Mesendoderm (in vitro differentiated cells): Measurements from ENCODE around the gene APOM.

ENCODE experiments used
- DNase-seq: peaks from one replicate; pipeline ENCODE4 v3.0.0; 2013
- H2AK5ac ChIP-seq: 2 replicates; pipeline ENCODE4 v1.6.1; 2013; ENCODE audit warnings: low read length, inconsistent platforms
- H2BK120ac ChIP-seq: 2 replicates; pipeline ENCODE4 v1.6.1; 2013; ENCODE audit warnings: low read depth, mild to moderate bottlenecking, low read length, moderate library complexity, mixed read lengths
- H2BK15ac ChIP-seq: replicated peaks from 2 replicates; pipeline ENCODE4 v1.6.1; 2013; ENCODE audit warnings: low read depth, mild to moderate bottlenecking, moderate library complexity
- H2BK5ac ChIP-seq: 2 replicates; pipeline ENCODE4 v1.6.1; 2013; ENCODE audit warnings: low read length, inconsistent platforms
- H3K18ac ChIP-seq: 2 replicates; pipeline ENCODE4 v1.6.1; 2013; ENCODE audit warnings: mild to moderate bottlenecking, low read length, mixed read lengths
- H3K23ac ChIP-seq: one replicate; pipeline ENCODE4 v1.6.1; 2013; ENCODE audit warnings: low read length
- H3K27ac ChIP-seq: 2 replicates; pipeline ENCODE4 v1.5.1; 2013; ENCODE audit warnings: low read depth, mild to moderate bottlenecking, inconsistent platforms, low read length, moderate library complexity
- H3K27me3 ChIP-seq: 2 replicates; pipeline ENCODE4 v1.6.1; 2013; ENCODE audit warnings: low read length, control low read depth, mild to moderate bottlenecking, inconsistent platforms; ENCODE audit not compliant: insufficient read depth, poor library complexity
- H3K36me3 ChIP-seq: 2 replicates; pipeline ENCODE4 v1.6.1; 2013; ENCODE audit warnings: low read length, inconsistent platforms; ENCODE audit not compliant: control insufficient read depth, insufficient read depth
- H3K4ac ChIP-seq: one replicate; pipeline ENCODE4 v1.6.1; 2013; ENCODE audit warnings: low read depth, mild to moderate bottlenecking, low read length, moderate library complexity
- H3K4me1 ChIP-seq: 2 replicates; pipeline ENCODE4 v1.6.1; 2013; ENCODE audit warnings: low read depth, low read length, inconsistent platforms; ENCODE audit not compliant: control insufficient read depth
- H3K4me2 ChIP-seq: 2 replicates; pipeline ENCODE4 v1.6.1; 2013; ENCODE audit warnings: low read length
- H3K4me3 ChIP-seq: 2 replicates; pipeline ENCODE4 v1.5.1; 2013; ENCODE audit warnings: mild to moderate bottlenecking, low read length
- H3K56ac ChIP-seq: one replicate; pipeline ENCODE4 v1.6.1; 2013; ENCODE audit warnings: low read length
- H3K79me1 ChIP-seq: 2 replicates; pipeline ENCODE4 v1.6.1; 2013; ENCODE audit warnings: low read length, inconsistent platforms
- H3K79me2 ChIP-seq: 2 replicates; pipeline ENCODE4 v1.6.1; 2013; ENCODE audit warnings: mild to moderate bottlenecking, low read length; ENCODE audit not compliant: control insufficient read depth, insufficient read depth
- H3K9ac ChIP-seq: 2 replicates; pipeline ENCODE4 v1.6.1; 2013; ENCODE audit warnings: low read length, inconsistent platforms
- H4K5ac ChIP-seq: one replicate; pipeline ENCODE4 v1.6.1; 2013; ENCODE audit warnings: low read length
- H4K8ac ChIP-seq: one replicate; pipeline ENCODE4 v1.6.1; 2013; ENCODE audit warnings: low read depth, mild to moderate bottlenecking, control low read depth, low read length, moderate library complexity
- WGBS: extraction: QIAGEN DNeasy Blood & Tissue Kit; methylation state at CpG from one replicate; pipeline ENCODE4 v1.1.7; 2013; ENCODE audit warnings: low lambda C conversion rate, missing lambda C conversion rate; ENCODE audit not compliant: insufficient coverage; ENCODE audit errors: extremely low coverage; 5-methylcytosine and 5-hydroxymethylcytosine counted together

The APOM gene

GRCh38 chr6:31632279-31632946, 23.3 kb upstream of the APOM start:
- Histone ChIP-seq H2AK5ac (no peak overlapping the region), H3K36me3 (peaks cover 67% of the 10 kb centered on the region), H2BK120ac (no peak overlapping the region), H3K4ac (no peak overlapping the region), H3K23ac (no peak overlapping the region), H2BK15ac (no peak overlapping the region), H3K27me3 (no peaks in the 10 kb centered on the region), H3K4me2 (no peak overlapping the region), H3K56ac (no peak overlapping the region), H4K5ac (no peak overlapping the region), H3K27ac (no peak overlapping the region), H2BK5ac (no peak overlapping the region), H3K79me2 (peaks cover 4% of the 10 kb centered on the region), H3K79me1 (peaks cover 9% of the 10 kb centered on the region), H3K9ac (no peak overlapping the region), H3K4me1 (no peaks in the 10 kb centered on the region), H3K18ac (no peak overlapping the region), H3K4me3 (no peak overlapping the region), H4K8ac (no peak overlapping the region)
- WGBS = no CpG with 5 or more reads among the region's 26 CpGs
- no peak for DNase-seq

- Histone ChIP-seq H2BK15ac (no peak overlapping the region), H3K23ac (no peak overlapping the region), H3K4me1 (no peaks in the 10 kb centered on the region), H3K79me1 (peaks cover 7% of the 10 kb centered on the region), H3K56ac (no peak overlapping the region), H3K18ac (no peak overlapping the region), H4K8ac (no peak overlapping the region), H2BK120ac (no peak overlapping the region), H3K4me2 (no peak overlapping the region), H3K27ac (no peak overlapping the region), H4K5ac (no peak overlapping the region), H3K9ac (no peak overlapping the region), H3K36me3 (peaks cover 63% of the 10 kb centered on the region), H3K79me2 (peaks cover 2% of the 10 kb centered on the region), H3K4ac (no peak overlapping the region), H2AK5ac (no peak overlapping the region), H2BK5ac (no peak overlapping the region), H3K4me3 (no peak overlapping the region), H3K27me3 (no peaks in the 10 kb centered on the region)
- WGBS = no CpG with 5 or more reads among the region's 7 CpGs
- no peak for DNase-seq
Observed at GRCh38 chr6:31633447-31633846, 22.2 kb upstream of the APOM start.

- Histone ChIP-seq H3K27me3 (no peaks in the 10 kb centered on the region), H3K4me1 (no peaks in the 10 kb centered on the region), H3K9ac (no peak overlapping the region), H2BK120ac (no peak overlapping the region), H3K79me2 (peaks cover 2% of the 10 kb centered on the region), H3K23ac (no peak overlapping the region), H3K4me3 (no peak overlapping the region), H3K18ac (no peak overlapping the region), H3K4me2 (no peak overlapping the region), H4K8ac (no peak overlapping the region), H3K36me3 (peaks cover 59% of the 10 kb centered on the region), H2BK5ac (no peak overlapping the region), H2BK15ac (no peak overlapping the region), H3K79me1 (peaks cover 7% of the 10 kb centered on the region), H3K56ac (no peak overlapping the region), H3K4ac (no peak overlapping the region), H2AK5ac (no peak overlapping the region), H4K5ac (no peak overlapping the region), H3K27ac (no peak overlapping the region)
- WGBS = no CpG with 5 or more reads among the region's 3 CpGs
- no peak for DNase-seq
Observed at GRCh38 chr6:31634131-31634530, 21.6 kb upstream of the APOM start.

GRCh38 chr6:31634969-31635575, 20.6 kb upstream of the APOM start:
- Histone ChIP-seq H2AK5ac (no peak overlapping the region), H3K4me1 (no peaks in the 10 kb centered on the region)

GRCh38 chr6:31636698-31637596, 18.7 kb upstream of the APOM start:
- H2AK5ac ChIP-seq = no peak overlapping the region
- no peak overlapping the region for H3K4ac ChIP-seq
- no peak overlapping the region for H3K23ac ChIP-seq
- H3K56ac ChIP-seq = no peak overlapping the region
- no peak overlapping the region for H3K18ac ChIP-seq
- DNase-seq = no peak
- H3K4me2 ChIP-seq = no peak overlapping the region
- H2BK15ac ChIP-seq = no peak overlapping the region
- no peak overlapping the region for H2BK120ac ChIP-seq
- no peak overlapping the region for H4K5ac ChIP-seq
- H4K8ac ChIP-seq = no peak overlapping the region
- H3K4me1 ChIP-seq = no peaks in the 10 kb centered on the region
- no peak overlapping the region for H3K4me3 ChIP-seq
- WGBS = no CpG with 5 or more reads among the region's 27 CpGs
- no peak overlapping the region for H2BK5ac ChIP-seq
- H3K27ac ChIP-seq = no peak overlapping the region
- H3K27me3 ChIP-seq = no peaks in the 10 kb centered on the region
- peaks cover 61% of the 10 kb centered on the region for H3K36me3 ChIP-seq
- peaks cover 6% of the 10 kb centered on the region for H3K79me1 ChIP-seq
- no peaks in the 10 kb centered on the region for H3K79me2 ChIP-seq
- H3K9ac ChIP-seq = no peak overlapping the region

More at GRCh38 chr6:31634969-31635575, 20.6 kb upstream of the APOM start:
- H3K4ac ChIP-seq = no peak overlapping the region
- no peaks in the 10 kb centered on the region for H3K27me3 ChIP-seq
- H2BK5ac ChIP-seq = no peak overlapping the region
- no peak overlapping the region for H3K27ac ChIP-seq
- no peak overlapping the region for H3K56ac ChIP-seq
- H3K4me3 ChIP-seq = no peak overlapping the region
- DNase-seq = no peak
- no peak overlapping the region for H2BK120ac ChIP-seq
- H4K8ac ChIP-seq = no peak overlapping the region
- no peak overlapping the region for H4K5ac ChIP-seq
- no peak overlapping the region for H3K4me2 ChIP-seq
- H3K23ac ChIP-seq = no peak overlapping the region
- H2BK15ac ChIP-seq = no peak overlapping the region
- peaks cover 7% of the 10 kb centered on the region for H3K79me1 ChIP-seq
- no CpG with 5 or more reads among the region's 11 CpGs for WGBS
- H3K18ac ChIP-seq = no peak overlapping the region
- H3K9ac ChIP-seq = no peak overlapping the region
- peaks cover 2% of the 10 kb centered on the region for H3K79me2 ChIP-seq
- peaks cover 59% of the 10 kb centered on the region for H3K36me3 ChIP-seq
